WTC11 (cell line): ENCODE data around the gene LAPTM5. TPM values are rescaled to one million over a fixed set of nuclear protein-coding genes. Genes with fewer than 3 reads are reported as not detected.

Experiments
- ATAC-seq: fragments of 200-7000 bp; cut with Tn5 transposase; 2 replicates; pipeline ENCODE4 v1.10.0; 2021; ENCODE audit warnings: mild to moderate bottlenecking, moderate library complexity
- CTCF ChIA-PET: fragments of 300-600 bp; sonication (Branson Sonifier 250); formaldehyde crosslinking; loops from one replicate; lab custom pipeline; 2021; ENCODE audit warnings: antibody characterized with exemption; lab: Charles Lee
- POLR2A ChIA-PET: fragments of 350-600 bp; sonication (Branson Sonifier 250); formaldehyde crosslinking; loops from one replicate; lab custom pipeline; 2021; ENCODE audit warnings: antibody characterized with exemption; lab: Charles Lee
- DNase-seq: peaks from one replicate; pipeline ENCODE4 v3.0.0; 2021; ENCODE audit warnings: low spot score
- H3K27ac Mint-ChIP-seq: 2 replicates; pipeline ENCODE4 v1.8.0; 2021; ENCODE audit warnings: mixed read lengths
- H3K27me3 Mint-ChIP-seq: 2 replicates; pipeline ENCODE4 v1.8.0; 2021; ENCODE audit warnings: low read depth, mild to moderate bottlenecking, moderate library complexity, mixed read lengths
- H3K36me3 Mint-ChIP-seq: 2 replicates; pipeline ENCODE4 v1.8.0; 2021; ENCODE audit warnings: mixed read lengths
- H3K4me1 Mint-ChIP-seq: 2 replicates; pipeline ENCODE4 v1.8.0; 2022; ENCODE audit warnings: mixed read lengths
- H3K4me3 Mint-ChIP-seq: 2 replicates; pipeline ENCODE4 v1.8.0; 2021; ENCODE audit warnings: mild to moderate bottlenecking, moderate library complexity, mixed read lengths
- H3K9me3 Mint-ChIP-seq: 2 replicates; pipeline ENCODE4 v1.8.0; 2021; ENCODE audit warnings: mixed read lengths
- AFF4 ChIP-seq: sonication (generic); formaldehyde crosslinking; IDR thresholded peaks from 2 replicates; pipeline ENCODE4 v1.8.1; 2023; ENCODE audit warnings: mild to moderate bottlenecking, missing genetic modification reagents, borderline replicate concordance
- ARID4B ChIP-seq: sonication (generic); formaldehyde crosslinking; IDR thresholded peaks from 2 replicates; pipeline ENCODE4 v1.8.0; 2023; ENCODE audit warnings: missing genetic modification reagents, mild to moderate bottlenecking, borderline replicate concordance
- FOXP1 ChIP-seq: sonication (generic); formaldehyde crosslinking; IDR thresholded peaks from 2 replicates; pipeline ENCODE4 v1.8.0; 2022; ENCODE audit warnings: missing genetic modification reagents, mild to moderate bottlenecking, moderate library complexity, borderline replicate concordance
- KAT7 ChIP-seq: sonication (generic); formaldehyde crosslinking; IDR thresholded peaks from 2 replicates; pipeline ENCODE4 v1.8.1; 2023; ENCODE audit warnings: missing genetic modification reagents, mild to moderate bottlenecking, borderline replicate concordance
- NFATC4 ChIP-seq: fragments of 250-450 bp; sonication (Bioruptor Pico); IDR thresholded peaks from 2 replicates; pipeline ENCODE4 v1.9.0; 2021; ENCODE audit warnings: mild to moderate bottlenecking
- NR2C2 ChIP-seq: sonication (generic); formaldehyde crosslinking; IDR thresholded peaks from 2 replicates; pipeline ENCODE4 v1.8.0; 2022; ENCODE audit warnings: mild to moderate bottlenecking, missing genetic modification reagents
- RELA ChIP-seq: sonication (generic); formaldehyde crosslinking; IDR thresholded peaks from 2 replicates; pipeline ENCODE4 v1.8.1; 2022; ENCODE audit warnings: missing genetic modification reagents, mild to moderate bottlenecking, borderline replicate concordance
- SMAD4 ChIP-seq: sonication (generic); formaldehyde crosslinking; IDR thresholded peaks from 2 replicates; pipeline ENCODE4 v1.8.0; 2022; ENCODE audit warnings: mild to moderate bottlenecking, missing genetic modification reagents
- TEAD4 ChIP-seq: sonication (generic); formaldehyde crosslinking; IDR thresholded peaks from 2 replicates; pipeline ENCODE4 v1.8.0; 2022; ENCODE audit warnings: mild to moderate bottlenecking, missing genetic modification reagents
- ZBTB21 ChIP-seq: sonication (generic); formaldehyde crosslinking; IDR thresholded peaks from 2 replicates; pipeline ENCODE4 v1.8.1; 2023; ENCODE audit warnings: mild to moderate bottlenecking, missing genetic modification reagents, borderline replicate concordance
- ZNF232 ChIP-seq: sonication (generic); formaldehyde crosslinking; IDR thresholded peaks from 2 replicates; pipeline ENCODE4 v1.8.0; 2022; ENCODE audit warnings: mild to moderate bottlenecking, missing genetic modification reagents
- total RNA-seq: library from RNA; stranded (reverse); gene quantifications from 3 replicates; pipeline ENCODE4 v1.2.3, GENCODE V29; 2021
- TF ChIP-seq, protein P1 (sequence below): sonication (generic); formaldehyde crosslinking; IDR thresholded peaks from 2 replicates; pipeline ENCODE4 v1.8.1; 2022; ENCODE audit warnings: low read depth, mild to moderate bottlenecking, moderate library complexity, missing genetic modification reagents, borderline replicate concordance
- TF ChIP-seq, protein P2 (sequence below): sonication (generic); formaldehyde crosslinking; IDR thresholded peaks from 2 replicates; pipeline ENCODE4 v1.8.0; 2022; ENCODE audit warnings: mild to moderate bottlenecking, missing genetic modification reagents

Gene LAPTM5
- total RNA-seq, 1 experiment from 2014 or later = 1.3 TPM

GRCh38 chr1:30760596-30761324 lies 3.2 kb upstream of the LAPTM5 start (continued):
- TF ChIP-seq, protein P1, sequence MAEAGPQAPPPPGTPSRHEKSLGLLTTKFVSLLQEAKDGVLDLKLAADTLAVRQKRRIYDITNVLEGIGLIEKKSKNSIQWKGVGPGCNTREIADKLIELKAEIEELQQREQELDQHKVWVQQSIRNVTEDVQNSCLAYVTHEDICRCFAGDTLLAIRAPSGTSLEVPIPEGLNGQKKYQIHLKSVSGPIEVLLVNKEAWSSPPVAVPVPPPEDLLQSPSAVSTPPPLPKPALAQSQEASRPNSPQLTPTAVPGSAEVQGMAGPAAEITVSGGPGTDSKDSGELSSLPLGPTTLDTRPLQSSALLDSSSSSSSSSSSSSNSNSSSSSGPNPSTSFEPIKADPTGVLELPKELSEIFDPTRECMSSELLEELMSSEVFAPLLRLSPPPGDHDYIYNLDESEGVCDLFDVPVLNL (CRISPR knock-in tag) = no peak

GRCh38 chr1:30759718-30760281 lies 2.2 kb upstream of the LAPTM5 start:
- Mint-ChIP-seq H3K4me1 (peaks cover 19% of the 10 kb centered on the region), H3K27ac (no peak overlapping the region), H3K4me3 (no peak overlapping the region), H3K27me3 (no peaks in the 10 kb centered on the region), H3K9me3 (peaks cover 9% of the 10 kb centered on the region; the same call in 1 of the 2 replicates), H3K36me3 (peaks cover 3% of the 10 kb centered on the region; the same call in 1 of the 2 replicates)
- DNase-seq (no peak), ATAC-seq (no peak)
- TF ChIP-seq, protein P2, sequence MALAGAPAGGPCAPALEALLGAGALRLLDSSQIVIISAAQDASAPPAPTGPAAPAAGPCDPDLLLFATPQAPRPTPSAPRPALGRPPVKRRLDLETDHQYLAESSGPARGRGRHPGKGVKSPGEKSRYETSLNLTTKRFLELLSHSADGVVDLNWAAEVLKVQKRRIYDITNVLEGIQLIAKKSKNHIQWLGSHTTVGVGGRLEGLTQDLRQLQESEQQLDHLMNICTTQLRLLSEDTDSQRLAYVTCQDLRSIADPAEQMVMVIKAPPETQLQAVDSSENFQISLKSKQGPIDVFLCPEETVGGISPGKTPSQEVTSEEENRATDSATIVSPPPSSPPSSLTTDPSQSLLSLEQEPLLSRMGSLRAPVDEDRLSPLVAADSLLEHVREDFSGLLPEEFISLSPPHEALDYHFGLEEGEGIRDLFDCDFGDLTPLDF (CRISPR knock-in tag) = no peak
- TF ChIP-seq KAT7 (CRISPR knock-in tag) (no peak), TEAD4 (no peak), RELA (CRISPR knock-in tag) (no peak), AFF4 (CRISPR knock-in tag) (no peak), ZNF232 (CRISPR knock-in tag) (no peak), ZBTB21 (CRISPR knock-in tag) (no peak), NR2C2 (no peak), ARID4B (CRISPR knock-in tag) (no peak), FOXP1 (CRISPR knock-in tag) (no peak), SMAD4 (CRISPR knock-in tag) (no peak), NFATC4 (CRISPR knock-in tag) (no peak)
- CTCF ChIA-PET = interaction anchor here (1.6 to 2.6 kb wide), 7 partner anchors 8 to 42 kb away, joined by 4 to 17 read pairs (median 6); no protein-coding TSS in a partner anchor
- POLR2A ChIA-PET = no interaction called here
